K562 (cell line): Measurements from ENCODE around the gene EXOG. TPM values are rescaled to one million over a fixed set of nuclear protein-coding genes. Genes with fewer than 3 reads are reported as not detected.

ENCODE experiments used
- BACH1 ChIP-seq: fragments of 200-800 bp; sonication (Bioruptor generic); IDR thresholded peaks from 2 replicates; pipeline ENCODE4 v1.6.1; 2016; ENCODE audit warnings: missing genetic modification characterization, missing compliant biosample characterization
- DMBX1 ChIP-seq: fragments of 250-450 bp; sonication (Bioruptor Pico); IDR thresholded peaks from 2 replicates; pipeline ENCODE4 v1.8.0; 2022; ENCODE audit warnings: inconsistent platforms, mild to moderate bottlenecking, moderate library complexity, borderline replicate concordance
- DNMT1 ChIP-seq: fragments of 450-650 bp; IDR thresholded peaks from 2 replicates; pipeline ENCODE4 v1.6.1; 2016; ENCODE audit warnings: antibody characterized with exemption, mild to moderate bottlenecking
- ETV6 ChIP-seq, 3 experiments: fragments of 150-350 bp in 1 of 3; sonication (generic) in 1 of 3; formaldehyde crosslinking in 1 of 3; IDR thresholded peaks; 2 replicates each; pipeline versions ENCODE4 v1.6.1 to v1.8.0; 2014 to 2022; ENCODE audit warnings: borderline replicate concordance in 2 of 3, low read depth in 2 of 3, antibody characterized with exemption in 1 of 3, low read length in 1 of 3, mild to moderate bottlenecking in 1 of 3, missing genetic modification reagents in 1 of 3
- HDAC1 ChIP-seq, 2 experiments: fragments of 450-650 bp; IDR thresholded peaks; 2 replicates each; pipeline ENCODE4 v1.6.1; 2016 to 2017; ENCODE audit warnings: inconsistent platforms in 1 of 2, mild to moderate bottlenecking in 1 of 2, moderate library complexity in 1 of 2
- KDM5B ChIP-seq: fragments of 200-600 bp; sonication (generic); IDR thresholded peaks from 2 replicates; pipeline ENCODE4 v1.6.1; 2012; ENCODE audit warnings: low read depth, mild to moderate bottlenecking, moderate library complexity, low read length, control low read depth, inconsistent platforms; ENCODE audit not compliant: insufficient replicate concordance
- MLLT1 ChIP-seq, 2 experiments: fragments of 450-650 bp; IDR thresholded peaks; 2 replicates each; pipeline ENCODE4 v1.6.1; 2016
- PCBP1 ChIP-seq: fragments of 200-400 bp; formaldehyde crosslinking; IDR thresholded peaks from 2 replicates; pipeline ENCODE4 v1.6.1; 2018; ENCODE audit warnings: mild to moderate bottlenecking, low read depth, low read length; ENCODE audit not compliant: poor library complexity, severe bottlenecking
- PHB2 ChIP-seq: fragments of 450-650 bp; IDR thresholded peaks from 2 replicates; pipeline ENCODE4 v1.6.1; 2017; ENCODE audit warnings: low read depth
- PHF20 ChIP-seq: fragments of 450-650 bp; IDR thresholded peaks from 2 replicates; pipeline ENCODE4 v1.6.1; 2018; ENCODE audit not compliant: partially characterized antibody
- PRMT5 ChIP-seq: sonication (generic); formaldehyde crosslinking; IDR thresholded peaks from 2 replicates; pipeline ENCODE4 v1.5.0; 2020; ENCODE audit warnings: missing genetic modification reagents
- RBM14 ChIP-seq: fragments of 200-400 bp; formaldehyde crosslinking; IDR thresholded peaks from 2 replicates; pipeline ENCODE4 v1.6.1; 2018; ENCODE audit warnings: low read depth, mild to moderate bottlenecking, low read length, moderate library complexity, borderline replicate concordance; ENCODE audit not compliant: insufficient read depth
- RBM39 ChIP-seq: fragments of 200-400 bp; formaldehyde crosslinking; optimal IDR thresholded peaks from 2 replicates; pipeline ENCODE3; 2018; ENCODE audit warnings: low read depth, low read length
- SAP30 ChIP-seq: fragments of 200-600 bp; sonication (generic); IDR thresholded peaks from 2 replicates; pipeline ENCODE4 v1.6.1; 2012; ENCODE audit warnings: borderline replicate concordance, low read depth, mild to moderate bottlenecking, moderate library complexity, low read length, control low read depth, inconsistent platforms; ENCODE audit not compliant: insufficient read depth, poor library complexity, severe bottlenecking
- SNRNP70 ChIP-seq: fragments of 200-400 bp; formaldehyde crosslinking; optimal IDR thresholded peaks from 2 replicates; pipeline ENCODE3; 2017; ENCODE audit warnings: low read depth, low read length
- ZNF785 ChIP-seq: fragments of 250-450 bp; sonication (Bioruptor Pico); IDR thresholded peaks from 2 replicates; pipeline ENCODE4 v1.4.0; 2020; ENCODE audit warnings: mild to moderate bottlenecking
- polyA plus RNA-seq, 8 experiments: library from polyadenylated mRNA; depleted of rRNA in 4 of 8; stranded (reverse) in 5 of 8; unstranded in 3 of 8; fragments of >200 nt; fragmentation: Nextera tagmentation in 2 of 8; fragmentation: Illumina TruSeq in 1 of 8; extraction: Ambion mirVana in 2 of 8; extraction: Trizol in 1 of 8; gene quantifications; 2 replicates each; pipeline versions ENCODE4 v1.2.1 to v1.2.3, GENCODE V29; 2011 to 2014; ENCODE audit warnings: inconsistent platforms in 1 of 8, missing spikeins in 1 of 8
- total RNA-seq, 7 experiments: library from RNA; depleted of rRNA in 6 of 7; stranded (reverse); fragments of >200 nt in 6 of 7; fragmentation: Illumina TruSeq in 2 of 7; extraction: Trizol in 2 of 7; gene quantifications; 2 replicates each; pipeline versions ENCODE4 v1.2.1 to v1.2.3, GENCODE V29; 2011 to 2021; ENCODE audit warnings: low replicate concordance in 1 of 7
- TF ChIP-seq, protein P1 (sequence below): fragments of 250-450 bp; sonication (Bioruptor Pico); IDR thresholded peaks from 2 replicates; pipeline ENCODE4 v1.5.0; 2021
- TF ChIP-seq, protein P2 (sequence below): sonication (generic); formaldehyde crosslinking; IDR thresholded peaks from 2 replicates; pipeline ENCODE4 v1.8.0; 2022; ENCODE audit warnings: mild to moderate bottlenecking, missing genetic modification reagents, borderline replicate concordance
- TF ChIP-seq, protein P3 (sequence below): fragments of 200-800 bp; sonication (Bioruptor generic); IDR thresholded peaks from 2 replicates; pipeline ENCODE4 v1.6.1; 2017; ENCODE audit warnings: missing genetic modification characterization, missing compliant biosample characterization

The EXOG gene
- total and polyA plus RNA-seq, 9 of the 15 experiments (the other 6 are each of a cell fraction or from before 2014, with no cell fraction given) = 10.8 to 21.7 (median 14.8) TPM

DNA sequence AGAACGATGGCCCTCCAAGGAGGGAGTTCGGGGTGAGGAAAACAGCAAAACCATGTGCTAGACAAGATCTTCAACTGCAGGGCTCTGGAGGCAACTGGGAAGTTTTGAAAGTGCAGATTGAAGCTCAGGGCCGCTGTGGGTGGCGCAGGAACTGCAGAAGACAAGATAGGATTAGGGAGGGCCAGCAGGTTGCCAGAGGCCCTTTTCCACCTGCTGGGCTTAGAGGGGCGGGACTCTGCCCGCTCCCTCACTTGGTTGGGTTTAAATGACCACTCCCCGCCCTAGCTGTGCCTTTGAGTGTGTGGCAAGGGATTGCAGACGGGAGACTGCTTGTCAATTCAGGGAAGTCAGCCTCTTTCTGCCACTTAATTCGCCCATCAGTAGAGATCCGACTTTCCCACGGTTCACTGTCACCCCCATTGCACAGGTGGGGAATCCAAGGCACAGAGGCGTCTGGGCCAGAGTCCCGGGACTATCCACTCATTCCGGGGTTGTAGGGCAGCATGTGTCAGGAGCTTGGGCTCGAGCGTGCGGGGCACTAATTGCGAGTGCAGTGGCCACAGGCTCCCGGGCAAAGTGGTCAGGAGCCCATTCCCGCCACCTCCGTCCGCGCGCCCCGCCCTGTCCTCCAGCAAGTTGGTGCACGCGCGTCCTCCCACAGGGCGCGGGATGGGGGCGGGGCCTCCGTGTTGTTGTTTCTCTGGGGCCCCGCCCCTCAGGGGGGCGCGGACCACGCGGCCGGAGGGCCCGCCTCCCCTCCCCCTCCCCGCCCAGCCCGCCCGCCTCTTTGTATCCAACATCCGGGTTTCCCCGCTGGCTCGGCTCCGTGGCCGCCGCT lies 42.8 kb upstream of the EXOG start, which contains the start of gene ACVR2B (continued):
- TF ChIP-seq, protein P1, sequence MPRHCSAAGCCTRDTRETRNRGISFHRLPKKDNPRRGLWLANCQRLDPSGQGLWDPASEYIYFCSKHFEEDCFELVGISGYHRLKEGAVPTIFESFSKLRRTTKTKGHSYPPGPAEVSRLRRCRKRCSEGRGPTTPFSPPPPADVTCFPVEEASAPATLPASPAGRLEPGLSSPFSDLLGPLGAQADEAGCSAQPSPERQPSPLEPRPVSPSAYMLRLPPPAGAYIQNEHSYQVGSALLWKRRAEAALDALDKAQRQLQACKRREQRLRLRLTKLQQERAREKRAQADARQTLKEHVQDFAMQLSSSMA (CRISPR knock-in tag) = no peak
- TF ChIP-seq, protein P2, sequence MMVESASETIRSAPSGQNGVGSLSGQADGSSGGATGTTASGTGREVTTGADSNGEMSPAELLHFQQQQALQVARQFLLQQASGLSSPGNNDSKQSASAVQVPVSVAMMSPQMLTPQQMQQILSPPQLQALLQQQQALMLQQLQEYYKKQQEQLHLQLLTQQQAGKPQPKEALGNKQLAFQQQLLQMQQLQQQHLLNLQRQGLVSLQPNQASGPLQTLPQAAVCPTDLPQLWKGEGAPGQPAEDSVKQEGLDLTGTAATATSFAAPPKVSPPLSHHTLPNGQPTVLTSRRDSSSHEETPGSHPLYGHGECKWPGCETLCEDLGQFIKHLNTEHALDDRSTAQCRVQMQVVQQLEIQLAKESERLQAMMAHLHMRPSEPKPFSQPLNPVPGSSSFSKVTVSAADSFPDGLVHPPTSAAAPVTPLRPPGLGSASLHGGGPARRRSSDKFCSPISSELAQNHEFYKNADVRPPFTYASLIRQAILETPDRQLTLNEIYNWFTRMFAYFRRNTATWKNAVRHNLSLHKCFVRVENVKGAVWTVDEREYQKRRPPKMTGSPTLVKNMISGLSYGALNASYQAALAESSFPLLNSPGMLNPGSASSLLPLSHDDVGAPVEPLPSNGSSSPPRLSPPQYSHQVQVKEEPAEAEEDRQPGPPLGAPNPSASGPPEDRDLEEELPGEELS (CRISPR knock-in tag) = no peak
- no peak for TF ChIP-seq PHB2
- TF ChIP-seq SNRNP70 = no peak
- peak; percentile 38 for TF ChIP-seq SAP30
- TF ChIP-seq PCBP1 = peak; percentile 95
- no peak for TF ChIP-seq ETV6 (IDR thresholded peaks at IDR 0.05; ENCODE audit: borderline replicate concordance in 1 of 2, low read depth in 2 of 2, low read length in 1 of 2)
- no peak for TF ChIP-seq ETV6 (CRISPR knock-in tag; IDR thresholded peaks at IDR 0.05; ENCODE audit: borderline replicate concordance)
- no peak for TF ChIP-seq DMBX1
- TF ChIP-seq BACH1 (tag) = no peak
- TF ChIP-seq PHF20 = no peak
- TF ChIP-seq PRMT5 (CRISPR knock-in tag) = no peak
- TF ChIP-seq KDM5B = no peak
- no peak for TF ChIP-seq RBM14
- TF ChIP-seq RBM39 = no peak
- no peak for TF ChIP-seq MLLT1 (IDR thresholded peaks at IDR 0.05)
- TF ChIP-seq DNMT1 = no peak
- TF ChIP-seq, protein P3, sequence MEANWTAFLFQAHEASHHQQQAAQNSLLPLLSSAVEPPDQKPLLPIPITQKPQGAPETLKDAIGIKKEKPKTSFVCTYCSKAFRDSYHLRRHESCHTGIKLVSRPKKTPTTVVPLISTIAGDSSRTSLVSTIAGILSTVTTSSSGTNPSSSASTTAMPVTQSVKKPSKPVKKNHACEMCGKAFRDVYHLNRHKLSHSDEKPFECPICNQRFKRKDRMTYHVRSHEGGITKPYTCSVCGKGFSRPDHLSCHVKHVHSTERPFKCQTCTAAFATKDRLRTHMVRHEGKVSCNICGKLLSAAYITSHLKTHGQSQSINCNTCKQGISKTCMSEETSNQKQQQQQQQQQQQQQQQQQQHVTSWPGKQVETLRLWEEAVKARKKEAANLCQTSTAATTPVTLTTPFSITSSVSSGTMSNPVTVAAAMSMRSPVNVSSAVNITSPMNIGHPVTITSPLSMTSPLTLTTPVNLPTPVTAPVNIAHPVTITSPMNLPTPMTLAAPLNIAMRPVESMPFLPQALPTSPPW (CRISPR knock-in tag) = peak; percentile 96
- TF ChIP-seq ZNF785 (CRISPR knock-in tag) = no peak
- peak in 1 of 2 experiments; percentile 75; a peak in 2 of 4 replicates for TF ChIP-seq HDAC1 (IDR thresholded peaks at IDR 0.05)
